ENCODE data around the gene MIGA2. TPM values are rescaled to one million over a fixed set of nuclear protein-coding genes. Genes with fewer than 3 reads are reported as not detected.

MIGA2 gene
- total and polyA plus RNA-seq, 9 of the 15 experiments (the other 6 are each of a cell fraction or from before 2014, with no cell fraction given) = 0.15 to 54.1 (median 18.0) TPM

DNA sequence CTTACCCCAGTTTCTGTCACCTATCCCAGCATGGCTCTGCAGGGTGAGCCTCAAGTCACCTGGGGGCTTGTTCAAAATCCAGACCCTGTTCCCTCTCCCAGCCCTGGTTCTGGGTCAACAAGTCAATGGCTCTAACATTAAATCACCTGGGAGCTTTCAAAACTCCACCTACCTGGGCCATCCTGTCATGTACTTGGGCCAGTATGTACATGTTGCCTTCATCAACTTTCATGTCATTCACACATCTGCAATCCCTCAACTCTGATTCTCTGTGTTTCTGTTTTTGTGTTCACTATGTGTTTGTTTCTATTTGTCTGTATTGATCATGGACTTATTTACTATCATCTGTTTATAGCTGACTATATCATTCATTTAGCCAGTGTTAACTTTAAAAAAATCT is 6.2 kb upstream of the MIGA2 start:
- H3K4me1 ChIP-seq (replicated peaks in 1 of 2; ENCODE audit: control insufficient read depth in 2 of 2, insufficient read depth in 2 of 2, low read length in 2 of 2) = peaks cover 43 to 68% of the 10 kb centered on the region in 2 experiments
- ATAC-seq (no peak), FAIRE-seq (no peak), DNase-seq (ENCODE audit: extremely low read depth in 1 of 4, low spot score in 3 of 4) (no peak)
- intact Hi-C loops (cut with micrococcal nuclease) = no loop called here
- no peaks in the 10 kb centered on the region for H3K9me1 ChIP-seq (ENCODE audit: control insufficient read depth, insufficient read depth, low read length)
- no peak overlapping the region for H3K27ac ChIP-seq (ENCODE audit: extremely low read depth, low read depth, low read length)
- H4K20me1 ChIP-seq (replicated peaks; ENCODE audit: control insufficient read depth, insufficient read depth, low read length) = no peaks in the 10 kb centered on the region
- no peak overlapping the region; the same call in 1 of the 2 replicates for H2AFZ ChIP-seq (ENCODE audit: low read depth, low read length)
- no TSS peak for BruUV-seq (replicated peaks)
- H3K79me2 ChIP-seq (ENCODE audit: control insufficient read depth, insufficient read depth, low read length) = peaks cover 28% of the 10 kb centered on the region
- H3K36me3 ChIP-seq (ENCODE audit: control insufficient read depth, insufficient read depth, low read length) = no peaks in the 10 kb centered on the region
- TF ChIP-seq NCOR1 (IDR thresholded peaks at IDR 0.05) (no peak), ZFP1 (CRISPR knock-in tag; IDR thresholded peaks at IDR 0.05) (no peak)
- TF ChIP-seq, protein P1, sequence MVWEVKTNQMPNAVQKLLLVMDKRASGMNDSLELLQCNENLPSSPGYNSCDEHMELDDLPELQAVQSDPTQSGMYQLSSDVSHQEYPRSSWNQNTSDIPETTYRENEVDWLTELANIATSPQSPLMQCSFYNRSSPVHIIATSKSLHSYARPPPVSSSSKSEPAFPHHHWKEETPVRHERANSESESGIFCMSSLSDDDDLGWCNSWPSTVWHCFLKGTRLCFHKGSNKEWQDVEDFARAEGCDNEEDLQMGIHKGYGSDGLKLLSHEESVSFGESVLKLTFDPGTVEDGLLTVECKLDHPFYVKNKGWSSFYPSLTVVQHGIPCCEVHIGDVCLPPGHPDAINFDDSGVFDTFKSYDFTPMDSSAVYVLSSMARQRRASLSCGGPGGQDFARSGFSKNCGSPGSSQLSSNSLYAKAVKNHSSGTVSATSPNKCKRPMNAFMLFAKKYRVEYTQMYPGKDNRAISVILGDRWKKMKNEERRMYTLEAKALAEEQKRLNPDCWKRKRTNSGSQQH (CRISPR knock-in tag; IDR thresholded peaks at IDR 0.05) = no peak
- in situ Hi-C loops (cut with MboI) = no loop called here
- no peaks in the 10 kb centered on the region for H3K9me3 ChIP-seq (replicated peaks; ENCODE audit: control insufficient read depth, insufficient read depth, low read depth, low read length)
- H3K4me2 ChIP-seq (ENCODE audit: insufficient read depth, low read length) = no peak overlapping the region
- CTCF ChIA-PET (ENCODE audit: low intra/inter-chr PET ratio) = no interaction called here
- POLR2A ChIA-PET = interaction anchor here (0.6 to 0.9 kb wide), 4 partner anchors 11 to 388 kb away, joined by 3 read pairs; no protein-coding TSS in a partner anchor
- no peaks in the 10 kb centered on the region for H3K27me3 ChIP-seq (ENCODE audit: control insufficient read depth in 2 of 2, insufficient read depth in 2 of 2, low read length in 2 of 2)
- no peak overlapping the region; a peak in 1 of 4 replicates for H3K9ac ChIP-seq (ENCODE audit: insufficient read depth in 1 of 2, low read depth in 2 of 2, low read length in 2 of 2)
- no peak overlapping the region for H3K4me3 ChIP-seq

DNA sequence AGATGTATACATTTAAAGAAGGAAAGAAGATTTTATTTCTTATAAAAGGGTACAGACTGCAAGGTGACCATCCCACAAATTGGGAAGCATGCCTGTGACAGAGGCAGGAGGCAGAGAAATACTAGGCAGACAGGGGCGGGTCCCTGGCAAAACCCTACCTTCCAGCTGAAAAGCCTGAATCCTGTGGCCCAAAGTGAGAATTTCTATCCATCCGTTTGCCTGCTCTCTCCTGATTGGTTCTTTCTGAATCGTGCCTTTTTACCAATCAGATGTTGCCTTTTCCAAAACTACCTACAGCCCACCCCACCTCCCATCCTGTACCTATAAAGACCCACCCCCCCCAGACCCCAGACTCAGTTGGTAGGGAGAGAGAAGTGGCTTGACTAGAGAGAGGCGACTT is 4.9 kb upstream of the MIGA2 start:
- no peak overlapping the region for H3K27ac ChIP-seq (ENCODE audit: extremely low read depth, low read depth, low read length)
- CTCF ChIA-PET (ENCODE audit: low intra/inter-chr PET ratio) = no interaction called here
- in situ Hi-C loops (cut with MboI) = no loop called here
- H3K36me3 ChIP-seq (ENCODE audit: control insufficient read depth, insufficient read depth, low read length) = no peaks in the 10 kb centered on the region
- no TSS peak for BruUV-seq (replicated peaks)
- no peaks in the 10 kb centered on the region for H4K20me1 ChIP-seq (replicated peaks; ENCODE audit: control insufficient read depth, insufficient read depth, low read length)
- H3K79me2 ChIP-seq (ENCODE audit: control insufficient read depth, insufficient read depth, low read length) = peaks cover 16% of the 10 kb centered on the region
- no peaks in the 10 kb centered on the region for H3K27me3 ChIP-seq (ENCODE audit: control insufficient read depth in 2 of 2, insufficient read depth in 2 of 2, low read length in 2 of 2)
- DNase-seq (ENCODE audit: extremely low read depth in 1 of 4, low spot score in 3 of 4) (no peak), ATAC-seq (no peak), FAIRE-seq (no peak)
- no peaks in the 10 kb centered on the region for H3K9me3 ChIP-seq (replicated peaks; ENCODE audit: control insufficient read depth, insufficient read depth, low read depth, low read length)
- no peak overlapping the region for H3K4me2 ChIP-seq (ENCODE audit: insufficient read depth, low read length)
- H3K4me1 ChIP-seq (replicated peaks in 1 of 2; ENCODE audit: control insufficient read depth in 2 of 2, insufficient read depth in 2 of 2, low read length in 2 of 2) = peaks cover 40 to 67% of the 10 kb centered on the region in 2 experiments
- H3K9me1 ChIP-seq (ENCODE audit: control insufficient read depth, insufficient read depth, low read length) = no peaks in the 10 kb centered on the region
- no peak overlapping the region for H3K9ac ChIP-seq (ENCODE audit: insufficient read depth in 1 of 2, low read depth in 2 of 2, low read length in 2 of 2)
- no peak overlapping the region for H2AFZ ChIP-seq (ENCODE audit: low read depth, low read length)
- POLR2A ChIA-PET = no interaction called here
- TF ChIP-seq PRPF4 (IDR thresholded peaks at IDR 0.05; ENCODE audit: insufficient read depth, low read depth, low read length, poor library complexity, severe bottlenecking) (no peak), FOS (IDR thresholded peaks at IDR 0.05; ENCODE audit: extremely low read depth, insufficient read length) (no peak), DDX20 (tag; IDR thresholded peaks at IDR 0.05; ENCODE audit: low read depth) (no peak), HDAC1 (IDR thresholded peaks at IDR 0.05) (no peak), SAFB (IDR thresholded peaks at IDR 0.05; ENCODE audit: borderline replicate concordance, low read depth, low read length) (no peak)
- intact Hi-C loops (cut with micrococcal nuclease) = no loop called here
- H3K4me3 ChIP-seq = no peak overlapping the region
- WGBS (ENCODE audit: insufficient coverage, low coverage, missing lambda C conversion rate) = 71% methylated on average over 4 of the region's 4 CpGs
